GM19099 (cell line): ENCODE data around the gene WDFY4.

ENCODE experiments used
- POLR2A ChIP-seq: IDR thresholded peaks from 3 replicates; pipeline ENCODE4 v1.6.1; 2011; ENCODE audit warnings: low read depth; ENCODE audit not compliant: insufficient read length; ENCODE audit errors: extremely low read depth

WDFY4 gene

GRCh38 chr10:49029666-49030065 lies 345.0 kb downstream of the WDFY4 start:
- no peak for TF ChIP-seq POLR2A
